ENCODE results near the gene RGR. TPM values are rescaled to one million over a fixed set of nuclear protein-coding genes. Genes with fewer than 3 reads are reported as not detected.

RGR gene
- not detected for total RNA-seq (2013)
- not detected for polyA plus RNA-seq
- polyA minus RNA-seq: 0.14 TPM in 1 of 2 replicates, not detected in the other
- 0 to 1.2 (median 0.05) reads per million in 11 experiments for total RNA-seq

GRCh38 chr10:84244651-84245270 lies at the start of gene RGR:
TSS of gene RGR (plus strand) at chr10:84245053. CDS start at chr10:84245091, 38 bp downstream.
- Histone ChIP-seq H3K9ac (ENCODE audit: insufficient read depth, low read length, poor library complexity, severe bottlenecking) (no peak within 1 kb of the TSS), H3K27me3 (ENCODE audit: control insufficient read depth in 2 of 2, insufficient read depth in 2 of 2, low read length in 2 of 2) (no peaks in the 10 kb centered on the region), H3K4me2 (replicated peaks; ENCODE audit: extremely low read depth, low read length, poor library complexity, severe bottlenecking) (no peak within 1 kb of the TSS), H3K9me3 (replicated peaks in 1 of 2; ENCODE audit: control insufficient read depth in 1 of 2, insufficient read depth in 1 of 2, low read length in 2 of 2) (no peaks in the 10 kb centered on the region), H3K36me3 (replicated peaks in 1 of 2; ENCODE audit: control insufficient read depth in 1 of 2, insufficient read depth in 2 of 2, low read length in 2 of 2) (no peaks in the 10 kb centered on the region), H3K4me3 (replicated peaks in 1 of 3; ENCODE audit: low read depth in 2 of 3, low read length in 3 of 3) (no peak within 1 kb of the TSS), H4K20me1 (ENCODE audit: insufficient read depth, low read length) (no peaks in the 10 kb centered on the region), H3K27ac (ENCODE audit: low read depth in 1 of 2, low read length in 2 of 2) (no peak within 1 kb of the TSS), H3K4me1 (ENCODE audit: control insufficient read depth in 1 of 2, insufficient read depth in 2 of 2, low read length in 2 of 2) (no peaks in the 10 kb centered on the region), H2AFZ (ENCODE audit: insufficient read depth, low read depth, low read length, poor library complexity, severe bottlenecking) (no peak within 1 kb of the TSS), H3K79me2 (ENCODE audit: insufficient read depth, low read length) (no peaks in the 10 kb centered on the region)
- Mint-ChIP-seq H3K9me3 (peaks cover 0 to 2% (median 0%) of the 10 kb centered on the region in 7 donors), H3K4me1 (no peaks in the 10 kb centered on the region), H3K27me3 (ENCODE audit: low read depth in 3 of 3) (peaks cover 3 to 6% (median 6%) of the 10 kb centered on the region in 3 donors), H3K36me3 (no peaks in the 10 kb centered on the region), H3K27ac (no peak within 1 kb of the TSS), H3K4me3 (no peak within 1 kb of the TSS)
- intact Hi-C loops (cut with micrococcal nuclease): no loop called here
- DNase-seq: no peak
- WGBS (ENCODE audit: insufficient coverage): 82% methylated on average over 9 of the region's 9 CpGs
- TF ChIP-seq CTCF (IDR thresholded peaks at IDR 0.05): no peak

GRCh38 chr10:84196083-84196482 lies 48.8 kb upstream of the RGR start:
- no peak for TF ChIP-seq CTCF (IDR thresholded peaks at IDR 0.05)
- peaks cover 0 to 13% of the 10 kb centered on the region in 2 donors for H3K9me3 ChIP-seq (replicated peaks in 1 of 2; ENCODE audit: control insufficient read depth in 1 of 2, insufficient read depth in 1 of 2, low read length in 2 of 2)
- Mint-ChIP-seq H3K27me3 (ENCODE audit: low read depth in 3 of 3) (peaks cover 35 to 59% (median 44%) of the 10 kb centered on the region in 3 donors), H3K36me3 (no peaks in the 10 kb centered on the region), H3K27ac (no peak overlapping the region), H3K4me3 (no peak overlapping the region), H3K4me1 (no peaks in the 10 kb centered on the region), H3K9me3 (peaks cover 0 to 1% (median 0%) of the 10 kb centered on the region in 7 donors)
- H3K27ac ChIP-seq (ENCODE audit: low read depth in 1 of 2, low read length in 2 of 2): no peak overlapping the region
- no peak overlapping the region for H3K4me2 ChIP-seq (replicated peaks; ENCODE audit: extremely low read depth, low read length, poor library complexity, severe bottlenecking)
- intact Hi-C loops (cut with micrococcal nuclease): loop anchor here in 1 of 2 donors (5.0 kb wide), 1 partner anchor 44 kb away; no protein-coding TSS in a partner anchor
- H3K4me1 ChIP-seq (ENCODE audit: control insufficient read depth in 1 of 2, insufficient read depth in 2 of 2, low read length in 2 of 2): no peaks in the 10 kb centered on the region
- no peak overlapping the region for H3K9ac ChIP-seq (ENCODE audit: insufficient read depth, low read length, poor library complexity, severe bottlenecking)
- H3K36me3 ChIP-seq (replicated peaks in 1 of 2; ENCODE audit: control insufficient read depth in 1 of 2, insufficient read depth in 2 of 2, low read length in 2 of 2): no peaks in the 10 kb centered on the region
- H4K20me1 ChIP-seq (ENCODE audit: insufficient read depth, low read length): no peaks in the 10 kb centered on the region
- H3K27me3 ChIP-seq (ENCODE audit: control insufficient read depth in 2 of 2, insufficient read depth in 2 of 2, low read length in 2 of 2): peaks cover 33 to 50% of the 10 kb centered on the region in 2 donors
- no peak overlapping the region for H3K4me3 ChIP-seq (replicated peaks in 1 of 3; ENCODE audit: low read depth in 2 of 3, low read length in 3 of 3)
- no peak for DNase-seq
- H2AFZ ChIP-seq (ENCODE audit: insufficient read depth, low read depth, low read length, poor library complexity, severe bottlenecking): no peak overlapping the region
- H3K79me2 ChIP-seq (ENCODE audit: insufficient read depth, low read length): no peaks in the 10 kb centered on the region
- WGBS (ENCODE audit: insufficient coverage): 26% methylated on average over 4 of the region's 4 CpGs

Measured in CD14-positive monocyte (primary cell).